HG02840 (cell line): ENCODE data around the gene PDLIM5.
"Not testable (repeated sequence)": the region's sequence is repeated elsewhere in the genome, so short reads cannot be mapped to it uniquely, and the experiment has no call there.

Source experiments
- ATAC-seq: cut with Tn5 transposase; IDR thresholded peaks from one replicate; pipeline ENCODE4 v1.9.1; 2021; ENCODE audit warnings: mild to moderate bottlenecking, moderate library complexity, moderate number of reproducible peaks; ENCODE audit not compliant: unreplicated experiment, low FRiP score

The PDLIM5 gene

GRCh38 chr4:94459462-94460161, 7.9 kb downstream of the PDLIM5 start:
- ATAC-seq: no peak

GRCh38 chr4:94461506-94461905, 9.8 kb downstream of the PDLIM5 start:
- no peak for ATAC-seq

DNA sequence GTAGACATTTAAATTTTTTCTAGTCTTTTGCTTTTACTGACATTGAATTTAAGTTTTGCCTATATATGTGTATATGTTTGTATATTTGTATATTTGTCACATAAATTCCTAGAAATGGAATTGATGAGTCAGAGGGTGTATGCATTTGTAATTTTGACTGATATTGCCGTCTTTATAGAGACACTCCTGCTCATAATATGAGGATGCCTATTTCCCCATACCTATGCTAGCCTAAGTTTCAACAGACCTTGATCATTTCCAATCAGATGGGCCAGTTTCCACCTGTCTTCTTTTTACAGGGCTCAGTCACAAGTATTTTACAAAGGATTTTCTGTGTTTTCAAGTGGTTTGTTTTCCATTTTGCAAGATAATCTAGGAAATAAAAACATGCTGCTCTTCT, 10.8 kb downstream of the PDLIM5 start:
- ATAC-seq: no peak

GRCh38 chr4:94463771-94464170, 12.0 kb downstream of the PDLIM5 start:
- no peak for ATAC-seq

DNA sequence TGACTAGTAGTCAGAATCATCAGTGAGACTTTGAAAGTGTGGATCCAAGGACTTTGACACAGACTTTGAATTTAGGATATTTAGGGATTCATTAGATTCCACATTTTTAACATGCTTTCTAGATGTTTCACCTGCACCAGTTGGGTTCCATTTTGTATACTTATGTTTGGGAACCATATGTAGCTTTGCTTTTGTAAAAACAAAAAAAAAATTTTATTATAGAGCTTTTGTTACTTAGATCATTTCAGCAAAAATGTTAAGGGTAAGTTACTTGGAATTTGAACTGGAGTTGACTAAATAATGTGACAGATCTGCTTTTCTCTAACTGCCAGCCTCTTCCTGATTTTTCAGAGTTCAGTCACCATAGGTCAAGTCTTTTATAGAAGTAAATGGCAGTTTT, 14.6 kb downstream of the PDLIM5 start:
- ATAC-seq: no peak

DNA sequence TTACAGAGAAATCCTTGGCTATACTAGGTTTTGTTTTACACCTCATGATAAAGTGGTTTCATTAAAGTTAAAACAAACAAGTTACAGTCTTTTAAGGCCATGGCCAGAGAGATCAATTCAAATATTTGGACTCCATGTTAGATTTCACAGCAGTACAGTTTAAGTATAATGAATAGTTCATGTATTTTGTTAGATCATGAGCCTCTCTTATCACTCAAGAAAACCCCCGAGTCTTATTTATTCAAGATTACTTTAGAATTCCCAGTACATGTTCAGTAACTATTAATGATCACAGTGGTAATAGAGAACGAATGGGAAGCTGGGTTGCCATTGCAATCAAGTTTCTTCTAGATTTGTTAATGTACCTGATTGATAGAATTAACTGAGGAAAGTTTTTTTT, 15.2 kb downstream of the PDLIM5 start:
- ATAC-seq: no peak

DNA sequence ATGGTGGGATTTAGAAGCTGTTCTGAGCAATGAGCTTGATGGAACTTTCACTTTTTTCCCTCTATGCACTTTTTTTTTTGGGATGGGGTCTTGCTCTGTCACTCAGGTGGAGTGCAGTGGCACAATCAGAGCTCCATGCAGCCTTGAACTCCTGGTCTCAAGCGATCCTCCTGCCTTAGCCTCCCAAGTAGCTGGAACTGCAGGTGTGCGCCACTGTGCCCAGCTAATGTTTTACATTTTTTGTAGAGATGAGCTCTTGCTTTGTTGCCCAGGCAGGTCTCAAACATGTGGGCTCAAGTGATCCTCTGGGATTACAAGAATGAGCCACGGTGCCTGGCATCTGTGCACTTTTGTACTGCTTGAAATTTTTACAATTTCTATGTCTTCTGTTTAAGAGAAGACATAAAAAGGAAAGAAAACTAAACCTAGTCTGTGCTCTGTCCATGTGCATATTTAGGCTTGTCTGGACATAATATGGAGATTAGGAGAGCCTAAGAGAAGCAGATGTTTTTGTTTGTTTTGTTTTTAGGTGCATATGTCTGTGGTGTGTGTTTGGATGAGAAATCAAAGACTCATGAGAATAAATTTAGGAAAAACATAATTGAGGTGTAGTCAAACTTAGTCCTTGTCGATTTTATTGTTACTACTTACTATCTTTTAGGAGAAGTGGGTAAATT, 16.5 kb downstream of the PDLIM5 start:
- ATAC-seq: no peak

GRCh38 chr4:94469221-94469784, 17.6 kb downstream of the PDLIM5 start:
- no peak for ATAC-seq

- ATAC-seq: no peak
Measured at GRCh38 chr4:94470132-94470531, 18.4 kb downstream of the PDLIM5 start.

DNA sequence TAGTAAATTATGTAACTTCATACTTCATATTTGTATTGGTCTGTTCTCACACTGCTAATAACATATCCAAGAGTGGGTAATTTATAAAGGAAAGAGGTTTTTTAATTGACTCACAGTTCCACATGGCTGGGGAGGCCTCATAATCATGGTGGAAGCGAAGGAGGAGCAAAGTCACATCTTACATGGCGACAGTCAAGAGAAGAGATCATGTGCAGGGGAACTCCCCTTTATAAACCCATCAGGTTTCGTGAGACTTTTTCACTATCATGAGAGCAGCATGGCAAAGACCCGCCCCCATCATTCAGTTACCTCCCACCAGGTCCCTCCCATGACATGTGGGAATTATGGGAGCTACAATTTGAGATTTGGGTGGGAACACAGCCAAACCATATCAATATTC, 19.0 kb downstream of the PDLIM5 start:
- not testable (repeated sequence) for ATAC-seq

GRCh38 chr4:94472056-94472826, 20.5 kb downstream of the PDLIM5 start:
- no peak for ATAC-seq

DNA sequence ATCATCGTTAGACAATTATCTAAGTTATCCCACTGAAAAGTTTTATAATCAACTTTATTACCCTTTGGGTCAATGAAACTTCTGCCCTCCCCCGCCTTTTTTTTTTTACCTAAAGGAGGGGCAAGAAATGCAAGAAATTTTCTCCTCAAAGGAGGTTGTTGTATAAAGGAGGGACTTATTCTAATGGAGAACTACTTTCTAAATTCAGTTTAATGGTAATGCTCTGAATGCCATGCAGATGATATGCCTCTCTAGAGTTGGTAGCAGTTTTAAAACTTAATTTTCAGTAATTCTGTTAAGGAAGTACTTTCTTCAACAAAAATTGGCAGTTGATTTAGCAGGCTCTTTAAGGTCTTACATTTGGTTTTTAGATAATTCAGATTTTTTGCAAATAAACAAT, 23.3 kb downstream of the PDLIM5 start:
- ATAC-seq: no peak

DNA sequence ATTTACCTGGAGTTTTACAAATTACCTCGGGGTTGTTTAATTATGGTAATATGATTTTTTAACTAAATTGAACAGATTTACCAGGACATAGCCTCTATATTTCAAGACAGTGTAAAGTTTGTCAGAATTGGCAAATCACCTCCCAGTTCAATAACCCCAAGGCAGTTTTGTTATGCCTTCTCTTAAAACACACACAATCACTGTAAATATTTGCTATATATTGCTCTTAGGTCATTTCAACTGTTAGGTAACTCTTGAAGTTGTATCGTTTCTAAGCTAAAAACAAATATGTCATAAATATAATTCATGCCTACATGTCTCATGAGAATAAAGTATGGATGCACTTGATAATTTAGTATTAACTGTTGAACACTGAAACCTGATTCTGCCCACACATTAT, 24.1 kb downstream of the PDLIM5 start:
- no peak for ATAC-seq

- no peak for ATAC-seq
Measured at GRCh38 chr4:94477227-94477626, 25.5 kb downstream of the PDLIM5 start.

DNA sequence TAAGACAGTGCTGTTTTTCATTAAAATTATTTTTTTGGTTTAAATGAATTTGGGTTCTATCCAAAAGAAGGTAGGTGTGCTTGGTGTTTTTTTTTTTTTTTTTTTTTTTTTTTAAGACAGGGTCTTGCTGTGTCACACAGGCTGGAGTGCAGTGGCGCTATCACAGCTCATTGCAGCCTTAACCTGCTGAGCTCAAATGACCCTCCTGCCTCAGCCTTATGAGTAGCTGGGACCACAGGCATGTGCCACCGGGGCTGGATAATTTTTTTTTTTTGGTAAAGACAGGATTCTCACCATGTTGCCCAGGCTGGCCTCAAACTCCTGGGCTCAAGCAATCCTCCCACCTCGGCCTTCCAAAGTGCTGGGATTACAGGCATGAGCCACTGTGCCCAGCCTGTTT, 27.1 kb downstream of the PDLIM5 start:
- not testable (repeated sequence) for ATAC-seq

- no peak for ATAC-seq
Measured at GRCh38 chr4:94479358-94480141, 27.8 kb downstream of the PDLIM5 start.

GRCh38 chr4:94480362-94480951, 28.7 kb downstream of the PDLIM5 start:
- no peak for ATAC-seq

- ATAC-seq: no peak
Measured at GRCh38 chr4:94483895-94484294, 32.2 kb downstream of the PDLIM5 start.

DNA sequence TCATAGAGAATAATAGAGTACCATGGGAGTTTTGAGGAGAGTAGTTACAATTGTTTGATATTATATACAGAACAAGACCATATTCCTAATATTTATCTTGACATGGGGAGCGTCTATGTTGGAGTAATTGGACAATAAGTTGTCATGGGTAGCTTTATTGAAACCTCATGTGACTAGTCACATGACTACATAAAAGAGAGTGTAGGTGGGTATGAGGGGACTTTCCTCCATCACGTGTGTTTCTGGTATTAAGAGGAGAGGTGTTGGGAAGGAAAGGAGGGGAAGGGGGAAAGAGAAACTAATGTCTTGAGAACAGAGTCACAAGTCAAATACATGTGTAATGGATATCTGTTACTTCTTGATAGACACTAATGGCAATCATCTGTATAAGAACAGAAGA, 33.1 kb downstream of the PDLIM5 start:
- ATAC-seq: no peak

GRCh38 chr4:94486372-94486801, 34.6 kb downstream of the PDLIM5 start:
- no peak for ATAC-seq
